ENCODE data around the gene NEDD4L.
"Not testable (repeated sequence)": the region's sequence is repeated elsewhere in the genome, so short reads cannot be mapped to it uniquely, and the experiment has no call there.

Gene NEDD4L

GRCh38 chr18:58169472-58169871 is 125.4 kb downstream of the NEDD4L start:
- Histone ChIP-seq H3K4me2 (no peak overlapping the region), H4K20me1 (no peaks in the 10 kb centered on the region)
- no peak for TF ChIP-seq Cebpa-rat (IDR thresholded peaks at IDR 0.05)

GRCh38 chr18:58170036-58170435 is 126.0 kb downstream of the NEDD4L start:
- H3K9me3 ChIP-seq, H3K4me1 ChIP-seq, H3K27me3 ChIP-seq, H3K9ac ChIP-seq, H3K27ac ChIP-seq, H4K20me1 ChIP-seq, H3K4me3 ChIP-seq, H3K4me2 ChIP-seq: not testable (repeated sequence)
- H3K36me3 ChIP-seq, result peaks cover 11% of the 10 kb centered on the region; the same call in 1 of the 2 replicates

More at GRCh38 chr18:58169472-58169871, 125.4 kb downstream of the NEDD4L start:
- Histone ChIP-seq H3K9ac (no peak overlapping the region), H3K27ac (no peak overlapping the region), H3K36me3 (peaks cover 11% of the 10 kb centered on the region; the same call in 1 of the 2 replicates), H3K9me3 (no peaks in the 10 kb centered on the region), H3K27me3 (no peaks in the 10 kb centered on the region), H3K4me1 (no peaks in the 10 kb centered on the region), H3K4me3 (no peak overlapping the region)

- Histone ChIP-seq H3K36me3 (peaks cover 11% of the 10 kb centered on the region; the same call in 1 of the 2 replicates), H3K9me3 (no peaks in the 10 kb centered on the region), H4K20me1 (0 out of 2 replicates have a peak, but pooled peaks cover 1% of the 10 kb centered on the region), H3K9ac (no peak overlapping the region), H3K4me1 (peaks cover 8% of the 10 kb centered on the region; the same call in 1 of the 2 replicates), H3K27ac (no peak overlapping the region), H3K27me3 (no peaks in the 10 kb centered on the region), H3K4me3 (no peak overlapping the region), H3K4me2 (no peak overlapping the region)
- TF ChIP-seq Cebpa-rat (IDR thresholded peaks at IDR 0.05), result no peak
Observed at GRCh38 chr18:58172031-58172430, 128.0 kb downstream of the NEDD4L start.

GRCh38 chr18:58174285-58174684 is 130.3 kb downstream of the NEDD4L start:
- no peak overlapping the region for H3K4me3 ChIP-seq
- H3K9me3 ChIP-seq, result no peaks in the 10 kb centered on the region
- H3K27ac ChIP-seq, result no peak overlapping the region
- no peak overlapping the region for H3K9ac ChIP-seq
- H3K36me3 ChIP-seq, result peaks cover 11% of the 10 kb centered on the region; the same call in 1 of the 2 replicates
- no peak overlapping the region for H3K4me2 ChIP-seq
- peaks cover 8% of the 10 kb centered on the region; the same call in 1 of the 2 replicates for H3K4me1 ChIP-seq
- TF ChIP-seq Cebpa-rat (IDR thresholded peaks at IDR 0.05), result no peak
- H3K27me3 ChIP-seq, result no peaks in the 10 kb centered on the region
- 0 out of 2 replicates have a peak, but pooled peaks cover 7% of the 10 kb centered on the region for H4K20me1 ChIP-seq

- no peaks in the 10 kb centered on the region for H3K27me3 ChIP-seq
- no peak overlapping the region for H3K4me2 ChIP-seq
- no peak overlapping the region for H3K9ac ChIP-seq
- peaks cover 8% of the 10 kb centered on the region; the same call in 1 of the 2 replicates for H3K4me1 ChIP-seq
- H3K36me3 ChIP-seq, result peaks cover 11% of the 10 kb centered on the region; the same call in 1 of the 2 replicates
- peaks cover 10% of the 10 kb centered on the region; the same call in 1 of the 2 replicates for H4K20me1 ChIP-seq
- no peak overlapping the region for H3K4me3 ChIP-seq
- TF ChIP-seq Cebpa-rat (IDR thresholded peaks at IDR 0.05), result no peak
- H3K9me3 ChIP-seq, result no peaks in the 10 kb centered on the region
- no peak overlapping the region for H3K27ac ChIP-seq
Observed at GRCh38 chr18:58175122-58175785, 131.2 kb downstream of the NEDD4L start.

GRCh38 chr18:58175786-58176176 is 131.8 kb downstream of the NEDD4L start:
- TF ChIP-seq Cebpa-rat (IDR thresholded peaks at IDR 0.05), result no peak
- H3K27me3 ChIP-seq, result no peaks in the 10 kb centered on the region
- H3K4me2 ChIP-seq, result peak overlapping the region; percentile 3; the same call in 1 of the 2 replicates
- H3K9ac ChIP-seq, result no peak overlapping the region
- peaks cover 12% of the 10 kb centered on the region; the same call in 1 of the 2 replicates for H4K20me1 ChIP-seq
- H3K27ac ChIP-seq, result no peak overlapping the region
- H3K4me1 ChIP-seq, result peaks cover 8% of the 10 kb centered on the region; the same call in 1 of the 2 replicates
- no peaks in the 10 kb centered on the region for H3K9me3 ChIP-seq
- no peak overlapping the region for H3K4me3 ChIP-seq
- peaks cover 11% of the 10 kb centered on the region; the same call in 1 of the 2 replicates for H3K36me3 ChIP-seq

- H3K9ac ChIP-seq, result no peak overlapping the region
Observed at GRCh38 chr18:58177004-58177717, 133.1 kb downstream of the NEDD4L start.

GRCh38 chr18:58177896-58178470 is 134.0 kb downstream of the NEDD4L start:
- TF ChIP-seq Cebpa-rat (IDR thresholded peaks at IDR 0.05), result no peak
- H3K9ac ChIP-seq, result no peak overlapping the region
- H3K36me3 ChIP-seq, result no peaks in the 10 kb centered on the region
- H3K4me1 ChIP-seq, result peaks cover 8% of the 10 kb centered on the region; the same call in 1 of the 2 replicates
- no peak overlapping the region for H3K4me2 ChIP-seq
- no peaks in the 10 kb centered on the region for H3K9me3 ChIP-seq
- H4K20me1 ChIP-seq, result peaks cover 12% of the 10 kb centered on the region; the same call in 1 of the 2 replicates
- H3K4me3 ChIP-seq, result no peak overlapping the region
- no peaks in the 10 kb centered on the region for H3K27me3 ChIP-seq
- H3K27ac ChIP-seq, result no peak overlapping the region

More at GRCh38 chr18:58177004-58177717, 133.1 kb downstream of the NEDD4L start:
- Histone ChIP-seq H3K36me3 (peaks cover under 1% of the 10 kb centered on the region; the same call in 1 of the 2 replicates), H3K27me3 (no peaks in the 10 kb centered on the region), H3K4me1 (peaks cover 8% of the 10 kb centered on the region; the same call in 1 of the 2 replicates), H3K27ac (no peak overlapping the region), H3K9me3 (no peaks in the 10 kb centered on the region), H4K20me1 (peaks cover 12% of the 10 kb centered on the region; the same call in 1 of the 2 replicates), H3K4me2 (no peak overlapping the region), H3K4me3 (no peak overlapping the region)
- TF ChIP-seq Cebpa-rat (IDR thresholded peaks at IDR 0.05), result no peak

GRCh38 chr18:58178511-58178910 is 134.5 kb downstream of the NEDD4L start:
- Histone ChIP-seq H3K9me3 (no peaks in the 10 kb centered on the region), H3K4me2 (no peak overlapping the region), H3K27ac (no peak overlapping the region), H4K20me1 (peaks cover 12% of the 10 kb centered on the region; the same call in 1 of the 2 replicates), H3K4me1 (peaks cover 8% of the 10 kb centered on the region; the same call in 1 of the 2 replicates), H3K9ac (no peak overlapping the region), H3K27me3 (no peaks in the 10 kb centered on the region), H3K36me3 (no peaks in the 10 kb centered on the region), H3K4me3 (no peak overlapping the region)
- TF ChIP-seq Cebpa-rat (IDR thresholded peaks at IDR 0.05), result no peak

Measured in BLaER1 (cell line).